Measurements from ENCODE around the gene RNF7. TPM values are rescaled to one million over a fixed set of nuclear protein-coding genes. Genes with fewer than 3 reads are reported as not detected.

RNF7 gene
- total RNA-seq, 1 experiment from 2014 or later, result 126 TPM

DNA sequence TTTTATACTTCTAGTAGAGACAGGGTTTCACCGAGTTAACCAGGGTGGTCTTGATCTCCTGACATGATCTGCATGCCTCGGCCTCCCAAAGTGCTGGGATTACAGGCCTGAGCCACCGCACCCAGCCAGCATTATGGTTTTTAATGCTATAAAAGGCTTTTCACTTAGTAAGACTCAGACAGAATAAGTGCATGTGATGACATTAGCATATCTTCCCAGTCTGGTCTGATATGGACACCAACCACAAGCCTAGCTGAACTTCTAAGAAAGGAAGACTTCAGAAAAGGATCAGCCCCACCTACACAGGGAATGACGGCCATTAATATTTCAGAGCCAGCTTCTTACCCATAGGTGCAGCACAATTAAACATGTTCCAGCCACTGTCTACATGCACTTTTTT is 52.1 kb downstream of the RNF7 start:
- Histone ChIP-seq H3K79me1 (ENCODE audit: insufficient read depth, low read depth, low read length, poor library complexity, severe bottlenecking) (no peaks in the 10 kb centered on the region), H2BK15ac (ENCODE audit: low read depth, low read length) (no peak overlapping the region), H4K8ac (replicated peaks; ENCODE audit: insufficient read length, low read depth, low read length) (no peak overlapping the region), H3K9ac (ENCODE audit: extremely low read depth, insufficient read length, low read length) (no peak overlapping the region), H4K91ac (ENCODE audit: insufficient read length, low read depth, low read length) (no peak overlapping the region), H2BK20ac (ENCODE audit: low read depth, low read length, poor library complexity, severe bottlenecking) (no peak overlapping the region), H3K4me1 (ENCODE audit: insufficient read depth, low read length) (no peaks in the 10 kb centered on the region), H3K4ac (ENCODE audit: low read depth, low read length) (no peak overlapping the region), H4K5ac (ENCODE audit: insufficient read length, low read depth, low read length) (no peak overlapping the region), H2BK12ac (ENCODE audit: insufficient read length, low read depth, low read length) (no peak overlapping the region), H3K27me3 (ENCODE audit: insufficient read depth, low read length) (no peaks in the 10 kb centered on the region), H3K9me3 (ENCODE audit: control insufficient read depth, low read depth, low read length) (no peaks in the 10 kb centered on the region), H3K23me2 (ENCODE audit: insufficient read length, low read depth, low read length, poor library complexity, severe bottlenecking) (no peaks in the 10 kb centered on the region), H3K27ac (ENCODE audit: insufficient read length, low read depth, low read length) (no peak overlapping the region), H3K79me2 (ENCODE audit: insufficient read depth, low read length) (no peaks in the 10 kb centered on the region), H2AK5ac (ENCODE audit: insufficient read length, low read length) (no peak overlapping the region), H3K56ac (ENCODE audit: insufficient read length, low read depth, low read length) (no peak overlapping the region), H2BK5ac (ENCODE audit: insufficient read length, low read length) (no peak overlapping the region), H4K20me1 (ENCODE audit: control insufficient read depth, insufficient read depth, insufficient read length) (no peaks in the 10 kb centered on the region), H3K4me2 (ENCODE audit: insufficient read depth, insufficient read length, low read length) (no peak overlapping the region), H2AFZ (ENCODE audit: low read length) (no peak overlapping the region), H3K14ac (ENCODE audit: insufficient read depth, low read length) (no peak overlapping the region), H3K23ac (ENCODE audit: insufficient read length, low read depth, low read length) (no peak overlapping the region), H3T11ph (ENCODE audit: low read length) (no peak overlapping the region), H3K18ac (ENCODE audit: insufficient read length, low read depth, low read length) (no peak overlapping the region), H2BK120ac (ENCODE audit: low read depth, low read length, poor library complexity, severe bottlenecking) (no peak overlapping the region)
- no peaks in the 10 kb centered on the region; a peak in 1 of 5 replicates for H3K9me3 Mint-ChIP-seq
- H3K4me3 Mint-ChIP-seq, result no peak overlapping the region
- H3K27me3 Mint-ChIP-seq (ENCODE audit: low read depth), result peaks cover 4% of the 10 kb centered on the region; the same call in 1 of the 2 replicates
- H3K27ac Mint-ChIP-seq, result no peak overlapping the region
- peaks cover 0 to 4% of the 10 kb centered on the region in 2 experiments; a peak in 2 of 4 replicates for H3K4me1 Mint-ChIP-seq
- no CpG with 5 or more reads among the region's 4 CpGs for WGBS (ENCODE audit: extremely low coverage, insufficient read length, low lambda C conversion rate)
- TF ChIP-seq CTCF (conservative IDR thresholded peaks at IDR 0.05), result no peak
- no peak for DNase-seq
- no peaks in the 10 kb centered on the region for H3K36me3 Mint-ChIP-seq (ENCODE audit: insufficient read depth in 1 of 3, low read depth in 3 of 3)
